AG09309 (cell line): ENCODE measurements around the gene NEK1.
"Not testable (repeated sequence)": the region's sequence is repeated elsewhere in the genome, so short reads cannot be mapped to it uniquely, and the experiment has no call there.

Source experiments
- DNase-seq: peaks from one replicate; pipeline ENCODE4 v3.0.0-alpha.2; 2010; ENCODE audit warnings: low read depth
- H3K4me3 ChIP-seq: 2 replicates; pipeline ENCODE4 v1.5.1; 2011; ENCODE audit warnings: mild to moderate bottlenecking, low read depth, low read length, moderate library complexity; ENCODE audit not compliant: control insufficient read depth
- TF ChIP-seq, protein P1 (sequence below): IDR thresholded peaks from 2 replicates; pipeline ENCODE4 v1.5.1; 2011; ENCODE audit warnings: mild to moderate bottlenecking, low read depth, low read length, inconsistent platforms; ENCODE audit not compliant: insufficient read depth, control insufficient read depth; ENCODE audit errors: missing control alignments

The NEK1 gene

DNA sequence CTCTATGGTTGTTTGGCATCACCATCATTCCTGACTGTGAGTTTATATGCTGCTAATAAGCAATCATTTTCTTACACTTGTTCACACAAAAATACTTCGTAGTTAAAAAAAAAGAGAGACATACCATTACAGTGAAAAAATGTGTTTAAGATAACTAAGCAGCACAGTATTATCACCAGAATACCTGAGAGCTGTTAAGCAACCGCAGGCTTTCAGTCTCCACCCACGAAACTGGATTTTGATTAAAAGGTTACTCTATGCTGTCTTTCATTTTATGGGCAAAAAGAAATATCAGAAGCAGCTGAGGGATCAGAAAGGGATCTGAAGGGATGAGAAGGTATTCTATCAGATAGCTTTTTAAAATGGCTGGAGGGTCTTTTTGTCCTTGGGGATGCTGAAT lies 148.3 kb downstream of the NEK1 start:
- H3K4me3 ChIP-seq: no peak overlapping the region
- no peak for DNase-seq
- TF ChIP-seq, protein P1, sequence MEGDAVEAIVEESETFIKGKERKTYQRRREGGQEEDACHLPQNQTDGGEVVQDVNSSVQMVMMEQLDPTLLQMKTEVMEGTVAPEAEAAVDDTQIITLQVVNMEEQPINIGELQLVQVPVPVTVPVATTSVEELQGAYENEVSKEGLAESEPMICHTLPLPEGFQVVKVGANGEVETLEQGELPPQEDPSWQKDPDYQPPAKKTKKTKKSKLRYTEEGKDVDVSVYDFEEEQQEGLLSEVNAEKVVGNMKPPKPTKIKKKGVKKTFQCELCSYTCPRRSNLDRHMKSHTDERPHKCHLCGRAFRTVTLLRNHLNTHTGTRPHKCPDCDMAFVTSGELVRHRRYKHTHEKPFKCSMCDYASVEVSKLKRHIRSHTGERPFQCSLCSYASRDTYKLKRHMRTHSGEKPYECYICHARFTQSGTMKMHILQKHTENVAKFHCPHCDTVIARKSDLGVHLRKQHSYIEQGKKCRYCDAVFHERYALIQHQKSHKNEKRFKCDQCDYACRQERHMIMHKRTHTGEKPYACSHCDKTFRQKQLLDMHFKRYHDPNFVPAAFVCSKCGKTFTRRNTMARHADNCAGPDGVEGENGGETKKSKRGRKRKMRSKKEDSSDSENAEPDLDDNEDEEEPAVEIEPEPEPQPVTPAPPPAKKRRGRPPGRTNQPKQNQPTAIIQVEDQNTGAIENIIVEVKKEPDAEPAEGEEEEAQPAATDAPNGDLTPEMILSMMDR: no peak

DNA sequence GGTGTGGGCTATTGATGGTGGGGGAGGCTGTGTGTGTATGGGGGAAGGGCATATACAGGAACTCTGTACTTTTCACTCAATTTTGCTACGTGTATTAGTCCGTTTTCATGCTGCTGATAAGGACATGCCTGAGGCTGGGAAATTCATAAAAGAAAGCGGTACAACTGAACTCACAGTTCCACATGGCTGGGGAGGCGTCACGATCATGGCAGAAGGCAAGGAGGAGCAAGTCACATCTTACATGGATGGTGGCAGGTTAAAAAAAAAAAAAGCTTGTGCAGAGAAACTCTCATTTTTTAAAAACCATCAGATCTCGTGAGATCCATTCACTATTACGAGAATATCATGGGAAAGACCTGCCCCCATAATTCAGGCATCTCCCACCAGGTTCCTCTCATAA lies 152.3 kb downstream of the NEK1 start:
- no peak for DNase-seq
- H3K4me3 ChIP-seq: no peak overlapping the region
- TF ChIP-seq, protein P1: no peak

- no peak overlapping the region for H3K4me3 ChIP-seq
- DNase-seq: no peak
- TF ChIP-seq, protein P1: no peak
These were observed 153.8 kb downstream of the NEK1 start for GRCh38 chr4:169458575-169458974.

DNA sequence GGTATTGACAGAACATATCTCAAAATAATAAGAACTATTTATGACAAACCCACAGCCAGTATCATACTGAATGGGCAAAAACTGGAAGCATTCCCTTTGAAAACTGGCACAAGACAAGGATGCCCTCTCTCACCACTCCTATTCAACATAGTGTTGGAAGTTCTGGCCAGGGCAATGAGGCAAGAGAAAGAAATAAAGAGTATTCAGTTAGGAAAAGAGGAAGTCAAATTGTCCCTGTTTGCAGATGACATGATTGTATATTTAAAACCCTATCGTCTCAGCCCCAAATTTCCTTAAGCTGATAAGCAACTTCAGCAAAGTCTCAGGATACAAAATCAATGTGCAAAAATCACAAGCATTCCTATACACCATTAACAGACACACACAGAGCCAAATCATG lies 159.7 kb downstream of the NEK1 start:
- DNase-seq, H3K4me3 ChIP-seq: not testable (repeated sequence)

GRCh38 chr4:169448935-169449334 lies 163.4 kb downstream of the NEK1 start:
- DNase-seq: not testable (repeated sequence)

DNA sequence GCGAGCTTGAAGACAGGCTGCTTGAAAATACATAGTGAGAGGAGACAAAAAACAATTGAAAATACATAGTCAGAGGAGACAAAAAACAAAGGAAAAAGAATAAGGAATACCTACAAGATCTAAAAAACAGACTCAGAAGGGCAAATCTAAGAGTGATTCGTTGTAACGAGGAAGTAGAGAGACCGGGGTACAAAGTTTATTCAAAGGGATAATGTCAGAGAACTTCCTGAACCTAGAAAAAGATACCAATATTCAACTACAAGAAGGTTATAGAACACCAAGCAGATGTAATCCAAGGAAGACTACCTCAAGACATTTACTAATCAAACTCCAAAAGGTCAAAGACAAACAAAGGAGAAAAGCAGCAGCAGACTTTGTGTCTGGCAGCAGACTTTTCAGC lies 165.6 kb downstream of the NEK1 start:
- no peak overlapping the region for H3K4me3 ChIP-seq
- DNase-seq: no peak
- TF ChIP-seq, protein P1: no peak

More at GRCh38 chr4:169448935-169449334, 163.4 kb downstream of the NEK1 start:
- H3K4me3 ChIP-seq: not testable (repeated sequence)

DNA sequence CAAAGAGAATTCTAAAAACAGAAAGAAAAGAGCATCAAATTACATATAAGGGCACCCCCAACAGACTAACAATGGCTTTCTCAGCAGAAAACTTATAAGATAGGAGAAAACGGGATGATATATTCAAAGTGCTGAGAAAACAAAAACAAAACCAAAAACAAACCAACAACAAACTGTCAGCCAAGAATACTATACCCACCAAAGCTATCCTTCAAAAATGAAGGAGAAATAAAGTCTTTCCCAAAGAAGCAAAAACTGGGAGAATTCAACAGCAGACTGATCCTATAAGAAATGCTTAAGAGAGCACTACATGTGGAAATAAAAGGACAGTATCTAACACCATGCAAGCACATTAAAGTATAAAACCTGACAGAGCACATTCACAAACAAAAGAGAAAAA lies 168.6 kb downstream of the NEK1 start:
- TF ChIP-seq, protein P1: no peak
- DNase-seq: no peak

DNA sequence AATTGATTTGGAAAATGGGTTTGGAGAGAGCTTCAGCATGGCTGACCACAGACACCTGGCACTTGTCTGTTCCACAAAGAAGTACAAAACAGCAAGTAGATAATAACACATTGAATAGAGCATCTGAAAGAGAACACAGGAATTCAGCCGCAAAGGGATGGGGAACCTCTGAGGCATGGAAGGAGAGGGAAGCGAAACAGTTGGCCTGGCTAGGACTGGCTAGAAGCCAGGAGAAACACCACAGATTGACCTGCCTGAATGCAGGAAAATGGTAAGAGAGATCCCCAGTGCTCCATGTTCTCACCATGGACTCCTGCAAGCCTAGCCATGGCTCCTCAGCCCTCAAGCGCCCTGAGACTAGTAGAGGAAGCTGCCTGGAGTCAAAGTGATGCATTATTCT lies 171.9 kb downstream of the NEK1 start:
- TF ChIP-seq, protein P1: no peak
- no peak overlapping the region for H3K4me3 ChIP-seq
- DNase-seq: no peak

More for the DNA sequence above, 168.6 kb downstream of the NEK1 start:
- no peak overlapping the region for H3K4me3 ChIP-seq
